Sigmoid colon (tissue), 4 donors: Measurements from ENCODE around the gene PRKCB.

Source experiments
- EP300 ChIP-seq, 4 donors: sonication (generic); formaldehyde crosslinking; IDR thresholded peaks; one replicate each; pipeline ENCODE4 v1.6.1; 2017; ENCODE audit warnings: antibody characterized with exemption in 4 of 4
- POLR2A ChIP-seq, 2 donors: fragments of 450-650 bp; IDR thresholded peaks; one replicate each; pipeline ENCODE4 v1.6.1; 2016; ENCODE audit warnings: antibody characterized with exemption in 2 of 2, mild to moderate bottlenecking in 2 of 2, moderate library complexity in 2 of 2

DNA sequence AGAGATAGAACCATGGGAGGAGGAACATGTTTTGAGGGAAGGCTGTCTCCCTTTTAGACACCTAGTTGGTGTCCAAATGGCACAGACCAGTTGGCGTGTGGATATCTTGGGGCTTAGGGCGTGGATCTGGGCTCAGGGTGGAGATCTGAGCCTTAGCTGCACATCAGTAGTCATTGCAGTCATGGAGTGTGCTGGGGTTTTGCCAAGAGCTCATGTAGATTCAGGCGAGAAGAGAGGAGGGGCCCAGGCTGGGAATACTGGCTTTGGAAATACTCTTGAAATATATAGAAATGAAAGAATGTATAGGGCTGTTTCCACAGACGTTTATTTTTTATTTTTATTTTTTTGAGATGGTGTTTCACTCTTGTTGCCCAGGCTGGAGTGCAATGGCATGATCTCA, 92.0 kb downstream of the PRKCB start:
- TF ChIP-seq POLR2A (IDR thresholded peaks at IDR 0.05) (no peak), EP300 (IDR thresholded peaks at IDR 0.05) (no peak)
